ENCODE measurements around the gene BAD. TPM values are rescaled to one million over a fixed set of nuclear protein-coding genes. Genes with fewer than 3 reads are reported as not detected.

Gene BAD
- total and polyA plus RNA-seq, 2 of the 13 experiments (the other 11 are each of a cell fraction or from before 2014, with no cell fraction given): 17.9 to 28.5 TPM

DNA sequence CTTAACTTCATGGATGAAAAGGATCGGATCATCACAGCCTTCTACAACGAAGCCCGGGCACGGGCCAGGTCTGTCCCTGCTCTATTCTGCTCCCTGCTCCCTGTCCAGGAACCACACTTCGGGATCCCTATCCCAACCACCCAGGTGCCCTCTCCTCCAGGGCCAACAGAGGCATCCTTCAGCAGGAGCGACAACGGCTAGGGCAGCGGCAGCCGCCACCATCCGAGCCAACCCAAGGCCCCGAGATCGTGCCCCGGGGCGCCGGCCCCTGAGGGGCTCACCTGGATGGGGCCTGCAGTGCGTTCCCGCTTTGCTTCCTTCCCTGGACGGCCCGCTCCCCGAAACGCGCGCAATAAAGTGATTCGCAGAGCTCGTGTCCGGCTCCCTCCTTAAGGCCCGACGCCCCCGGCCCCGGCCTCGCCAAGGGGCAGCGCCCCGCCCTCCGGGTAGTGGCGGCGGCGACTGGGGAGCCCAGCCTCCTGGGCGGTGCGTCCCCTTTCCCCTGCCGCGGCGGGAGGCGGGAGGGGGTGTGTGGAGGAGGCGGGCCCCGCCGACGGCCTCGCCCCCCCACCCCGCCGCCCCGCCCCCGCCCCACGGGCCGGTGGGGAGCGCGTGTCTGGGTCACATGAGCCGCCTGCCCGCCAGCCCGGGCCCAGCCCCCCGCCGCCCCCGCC, 50.4 kb downstream of the BAD start, which contains the start of gene VEGFB:
Gene VEGFB, plus strand, starts transcription at position 672 of the 674 bp plus-strand sequence. CDS start 250 bp downstream, outside the sequence.
- Histone ChIP-seq H3K9me3 (ENCODE audit: low read length) (no peaks in the 10 kb centered on the region), H3K36me3 (replicated peaks in 1 of 2; ENCODE audit: control insufficient read depth in 1 of 2, insufficient read depth in 2 of 2, low read length in 2 of 2) (no peaks in the 10 kb centered on the region; a peak in 1 of 5 replicates), H3K27ac (ENCODE audit: extremely low read length, insufficient read depth, low read length) (peak within 1 kb of the TSS; percentile 43), H3K79me2 (ENCODE audit: insufficient read depth, low read length) (peaks cover 3% of the 10 kb centered on the region), H3K4me3 (replicated peaks in 1 of 3; ENCODE audit: insufficient read depth in 1 of 3, low read depth in 2 of 3, low read length in 3 of 3) (peak within 1 kb of the TSS; percentile 60 to 80 (median 76)), H4K20me1 (ENCODE audit: insufficient read depth, low read length) (no peaks in the 10 kb centered on the region), H3K9ac (ENCODE audit: insufficient read depth, low read depth, low read length) (peak within 1 kb of the TSS; percentile 68), H3K27me3 (ENCODE audit: control insufficient read depth in 1 of 2, insufficient read depth in 2 of 2, low read length in 2 of 2) (no peaks in the 10 kb centered on the region), H3K4me1 (ENCODE audit: insufficient read depth, low read length) (peaks cover 74% of the 10 kb centered on the region), H3K4me2 (ENCODE audit: low read depth, low read length) (peak within 1 kb of the TSS; percentile 76), H2AFZ (ENCODE audit: low read length) (no peak within 1 kb of the TSS)
- CTCF ChIA-PET (ENCODE audit: low intra/inter-chr PET ratio, low total read pairs): no interaction called here
- no TSS peak for BruUV-seq (replicated peaks)
- intact Hi-C loops (cut with micrococcal nuclease; ENCODE audit: unreplicated experiment) (no loop called here), in situ Hi-C loops (cut with HindIII; ENCODE audit: extremely low pct_ligation_motif_present, low pct_unique_long_range_greater_than_20kb) (no loop called here)
- 12% methylated on average over 12 of the region's 62 CpGs for WGBS (ENCODE audit: low lambda C conversion rate)
- DNase-seq (ENCODE audit: low spot score): no peak
- FAIRE-seq: no peak
- ATAC-seq: peak; percentile 8; the same call in 2 of the 3 replicates
- POLR2A ChIA-PET: interaction anchor here (1.6 to 1.8 kb wide), 2 partner anchors 8 to 12 kb away, joined by 6 to 7 read pairs; partner anchors contain the start of genes NUDT22 and TRPT1
- TF ChIP-seq ZNF432 (CRISPR knock-in tag; IDR thresholded peaks at IDR 0.05; ENCODE audit: borderline replicate concordance) (no peak), PRMT3 (CRISPR knock-in tag; IDR thresholded peaks at IDR 0.05; ENCODE audit: borderline replicate concordance, low read depth) (no peak), ZNF598 (CRISPR knock-in tag; IDR thresholded peaks at IDR 0.05; ENCODE audit: borderline replicate concordance) (no peak), PATZ1 (CRISPR knock-in tag; IDR thresholded peaks at IDR 0.05) (peak; percentile 64), ADNP (CRISPR knock-in tag; IDR thresholded peaks at IDR 0.05) (no peak), ZSCAN29 (CRISPR knock-in tag; conservative IDR thresholded peaks at IDR 0.05) (no peak), MED8 (CRISPR knock-in tag; IDR thresholded peaks at IDR 0.05; ENCODE audit: insufficient replicate concordance) (no peak), POGZ (CRISPR knock-in tag; IDR thresholded peaks at IDR 0.05) (no peak), PITX1 (CRISPR knock-in tag; IDR thresholded peaks at IDR 0.05) (peak; percentile 24; the same call in 1 of the 2 replicates), RNF219 (CRISPR knock-in tag; IDR thresholded peaks at IDR 0.05) (no peak), PTBP1 (IDR thresholded peaks at IDR 0.05; ENCODE audit: low read depth, low read length, poor library complexity, severe bottlenecking) (no peak)
- TF ChIP-seq, protein P1, sequence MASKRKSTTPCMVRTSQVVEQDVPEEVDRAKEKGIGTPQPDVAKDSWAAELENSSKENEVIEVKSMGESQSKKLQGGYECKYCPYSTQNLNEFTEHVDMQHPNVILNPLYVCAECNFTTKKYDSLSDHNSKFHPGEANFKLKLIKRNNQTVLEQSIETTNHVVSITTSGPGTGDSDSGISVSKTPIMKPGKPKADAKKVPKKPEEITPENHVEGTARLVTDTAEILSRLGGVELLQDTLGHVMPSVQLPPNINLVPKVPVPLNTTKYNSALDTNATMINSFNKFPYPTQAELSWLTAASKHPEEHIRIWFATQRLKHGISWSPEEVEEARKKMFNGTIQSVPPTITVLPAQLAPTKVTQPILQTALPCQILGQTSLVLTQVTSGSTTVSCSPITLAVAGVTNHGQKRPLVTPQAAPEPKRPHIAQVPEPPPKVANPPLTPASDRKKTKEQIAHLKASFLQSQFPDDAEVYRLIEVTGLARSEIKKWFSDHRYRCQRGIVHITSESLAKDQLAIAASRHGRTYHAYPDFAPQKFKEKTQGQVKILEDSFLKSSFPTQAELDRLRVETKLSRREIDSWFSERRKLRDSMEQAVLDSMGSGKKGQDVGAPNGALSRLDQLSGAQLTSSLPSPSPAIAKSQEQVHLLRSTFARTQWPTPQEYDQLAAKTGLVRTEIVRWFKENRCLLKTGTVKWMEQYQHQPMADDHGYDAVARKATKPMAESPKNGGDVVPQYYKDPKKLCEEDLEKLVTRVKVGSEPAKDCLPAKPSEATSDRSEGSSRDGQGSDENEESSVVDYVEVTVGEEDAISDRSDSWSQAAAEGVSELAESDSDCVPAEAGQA (IDR thresholded peaks at IDR 0.05; ENCODE audit: low read depth): no peak
- TF ChIP-seq, protein P1 (CRISPR knock-in tag; IDR thresholded peaks at IDR 0.05; ENCODE audit: borderline replicate concordance): no peak
